Measurements from ENCODE around the gene IGLL5. TPM values are rescaled to one million over a fixed set of nuclear protein-coding genes. Genes with fewer than 3 reads are reported as not detected.

IGLL5 gene
- total RNA-seq, 1 donor from 2014 or later = not detected

- Mint-ChIP-seq H3K27me3 (peaks cover 5% of the 10 kb centered on the region), H3K9me3 (ENCODE audit: low read depth) (no peaks in the 10 kb centered on the region), H3K27ac (no peak overlapping the region), H3K4me3 (ENCODE audit: low read depth) (no peak overlapping the region), H3K36me3 (ENCODE audit: insufficient read depth) (no peaks in the 10 kb centered on the region), H3K4me1 (ENCODE audit: low read depth) (peaks cover 26% of the 10 kb centered on the region)
- DNase-seq (ENCODE audit: low spot score, unreplicated experiment) = no peak
- TF ChIP-seq CTCF (IDR thresholded peaks at IDR 0.05; ENCODE audit: unreplicated experiment) = no peak
Observed at GRCh38 chr22:22927196-22927887, 39.7 kb downstream of the IGLL5 start.

DNA sequence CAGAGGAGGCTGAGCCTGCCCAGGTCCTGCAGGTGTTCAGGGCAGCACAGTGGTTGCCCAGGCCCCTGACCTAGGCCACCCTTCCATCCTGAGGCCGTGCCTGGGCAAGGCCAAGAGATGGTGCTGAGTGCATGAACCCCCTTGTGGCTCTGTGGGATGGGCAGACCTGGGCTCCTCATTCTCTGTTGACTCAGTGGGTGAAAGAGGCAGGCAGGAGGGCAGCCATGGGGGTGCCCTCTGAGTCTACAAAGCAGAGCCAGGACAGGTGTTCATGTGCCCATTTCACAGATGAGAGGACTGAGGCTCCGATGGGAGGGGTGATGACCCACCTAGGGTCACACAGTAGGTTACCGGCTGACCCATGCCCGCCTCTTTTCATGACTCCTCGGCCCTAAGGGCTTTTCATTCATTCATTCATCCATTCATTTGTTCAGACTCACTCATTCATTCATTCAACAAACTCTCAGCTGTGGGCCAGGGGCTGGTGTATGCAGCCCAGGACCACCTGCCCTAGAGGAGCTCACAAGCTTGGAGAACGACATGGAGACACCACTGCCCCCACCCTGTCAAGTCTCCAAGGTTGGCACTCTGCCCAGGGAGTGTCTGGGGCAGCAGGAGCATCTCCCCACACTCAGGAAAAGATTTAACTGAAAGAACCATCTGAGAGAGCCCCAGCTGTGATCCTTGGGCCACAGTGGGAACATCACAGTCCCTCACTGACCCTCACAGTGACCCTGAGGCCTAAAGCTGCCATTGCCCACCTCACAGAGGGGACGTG lies 40.5 kb downstream of the IGLL5 start:
- Mint-ChIP-seq H3K27me3 (peaks cover 5% of the 10 kb centered on the region), H3K27ac (no peak overlapping the region), H3K4me1 (ENCODE audit: low read depth) (peaks cover 24% of the 10 kb centered on the region), H3K36me3 (ENCODE audit: insufficient read depth) (no peaks in the 10 kb centered on the region), H3K4me3 (ENCODE audit: low read depth) (no peak overlapping the region), H3K9me3 (ENCODE audit: low read depth) (no peaks in the 10 kb centered on the region)
- no peak for TF ChIP-seq CTCF (IDR thresholded peaks at IDR 0.05; ENCODE audit: unreplicated experiment)
- no peak for DNase-seq (ENCODE audit: low spot score, unreplicated experiment)

DNA sequence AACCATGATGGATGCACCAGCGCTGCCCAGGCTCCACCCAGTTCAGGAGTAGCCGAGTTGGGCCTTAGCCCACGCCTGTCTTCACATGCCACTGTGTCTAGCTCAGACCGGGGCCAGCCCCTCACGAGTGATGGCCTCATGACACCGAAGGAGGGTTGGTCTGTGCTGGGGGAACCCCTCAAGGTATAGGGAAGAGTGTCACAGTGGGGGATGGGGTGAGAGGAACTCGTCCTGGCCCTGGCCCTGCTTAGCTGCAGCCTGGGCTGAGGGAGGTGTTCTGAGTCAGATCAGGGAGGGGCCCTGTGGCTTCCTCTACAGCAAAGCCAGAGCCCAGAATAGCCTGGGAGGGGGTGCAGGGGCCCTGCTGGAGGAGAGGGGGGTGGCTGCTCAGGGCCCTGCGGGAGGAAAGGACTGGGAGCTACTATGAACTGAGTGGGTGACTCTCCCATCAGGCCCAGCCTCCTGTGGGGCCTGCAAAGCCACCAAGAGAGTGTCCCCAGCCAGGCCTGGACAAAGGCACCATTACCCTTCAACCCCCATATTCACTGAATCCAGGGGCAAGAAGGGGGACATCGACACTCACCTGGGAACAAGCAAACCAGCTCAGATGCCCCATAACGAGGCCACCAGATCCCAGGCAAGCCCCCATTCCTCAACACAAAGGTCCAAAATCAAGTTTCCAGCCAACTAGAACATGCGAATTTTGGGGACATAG lies 41.2 kb downstream of the IGLL5 start:
- Mint-ChIP-seq H3K4me3 (ENCODE audit: low read depth) (no peak overlapping the region), H3K9me3 (ENCODE audit: low read depth) (no peaks in the 10 kb centered on the region), H3K4me1 (ENCODE audit: low read depth) (peaks cover 23% of the 10 kb centered on the region), H3K27ac (no peak overlapping the region), H3K36me3 (ENCODE audit: insufficient read depth) (no peaks in the 10 kb centered on the region), H3K27me3 (peaks cover 5% of the 10 kb centered on the region)
- no peak for DNase-seq (ENCODE audit: low spot score, unreplicated experiment)
- no peak for TF ChIP-seq CTCF (IDR thresholded peaks at IDR 0.05; ENCODE audit: unreplicated experiment)

GRCh38 chr22:22929381-22930221 lies 42.0 kb downstream of the IGLL5 start:
- no peak overlapping the region for H3K27ac Mint-ChIP-seq
- no peaks in the 10 kb centered on the region for H3K9me3 Mint-ChIP-seq (ENCODE audit: low read depth)
- TF ChIP-seq CTCF (IDR thresholded peaks at IDR 0.05; ENCODE audit: unreplicated experiment) = no peak
- no peak overlapping the region for H3K4me3 Mint-ChIP-seq (ENCODE audit: low read depth)
- peaks cover 18% of the 10 kb centered on the region for H3K4me1 Mint-ChIP-seq (ENCODE audit: low read depth)
- H3K36me3 Mint-ChIP-seq (ENCODE audit: insufficient read depth) = no peaks in the 10 kb centered on the region
- DNase-seq (ENCODE audit: low spot score, unreplicated experiment) = no peak
- peaks cover 5% of the 10 kb centered on the region for H3K27me3 Mint-ChIP-seq

DNA sequence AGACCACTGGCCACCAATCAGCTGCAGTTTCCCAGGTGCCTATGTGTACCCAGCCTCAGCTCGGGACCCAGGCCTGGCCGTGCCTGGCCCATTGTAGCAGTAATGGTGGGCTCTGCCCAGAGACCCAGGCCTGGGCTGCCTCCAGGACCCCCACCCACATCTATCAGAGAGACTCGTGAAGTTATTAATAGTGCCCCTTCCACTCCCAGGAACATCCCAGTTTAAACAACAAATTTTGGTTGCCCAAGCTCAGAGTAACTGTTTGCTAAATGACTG lies 42.5 kb downstream of the IGLL5 start:
- H3K4me3 Mint-ChIP-seq (ENCODE audit: low read depth) = no peak overlapping the region
- DNase-seq (ENCODE audit: low spot score, unreplicated experiment) = no peak
- H3K4me1 Mint-ChIP-seq (ENCODE audit: low read depth) = peaks cover 14% of the 10 kb centered on the region
- no peaks in the 10 kb centered on the region for H3K9me3 Mint-ChIP-seq (ENCODE audit: low read depth)
- peaks cover 5% of the 10 kb centered on the region for H3K27me3 Mint-ChIP-seq
- no peak for TF ChIP-seq CTCF (IDR thresholded peaks at IDR 0.05; ENCODE audit: unreplicated experiment)
- no peaks in the 10 kb centered on the region for H3K36me3 Mint-ChIP-seq (ENCODE audit: insufficient read depth)
- H3K27ac Mint-ChIP-seq = no peak overlapping the region

Measured in progenitor cell of endocrine pancreas (in vitro differentiated cells).